Ureter (tissue), 1 donor: ENCODE results near the gene AVL9. TPM values are rescaled to one million over a fixed set of nuclear protein-coding genes. Genes with fewer than 3 reads are reported as not detected.

Experiments
- DNase-seq: peaks from one replicate; pipeline ENCODE4 v3.0.0-alpha.2; 2020; ENCODE audit warnings: low spot score
- total RNA-seq: library from RNA; stranded (reverse); gene quantifications from one replicate; pipeline ENCODE4 v1.2.4, GENCODE V29; 2023
- donor health status: DM: yes; HTN: yes; CAD: no.

The AVL9 gene
- total RNA-seq, 1 donor from 2014 or later: 61.2 TPM

DNA sequence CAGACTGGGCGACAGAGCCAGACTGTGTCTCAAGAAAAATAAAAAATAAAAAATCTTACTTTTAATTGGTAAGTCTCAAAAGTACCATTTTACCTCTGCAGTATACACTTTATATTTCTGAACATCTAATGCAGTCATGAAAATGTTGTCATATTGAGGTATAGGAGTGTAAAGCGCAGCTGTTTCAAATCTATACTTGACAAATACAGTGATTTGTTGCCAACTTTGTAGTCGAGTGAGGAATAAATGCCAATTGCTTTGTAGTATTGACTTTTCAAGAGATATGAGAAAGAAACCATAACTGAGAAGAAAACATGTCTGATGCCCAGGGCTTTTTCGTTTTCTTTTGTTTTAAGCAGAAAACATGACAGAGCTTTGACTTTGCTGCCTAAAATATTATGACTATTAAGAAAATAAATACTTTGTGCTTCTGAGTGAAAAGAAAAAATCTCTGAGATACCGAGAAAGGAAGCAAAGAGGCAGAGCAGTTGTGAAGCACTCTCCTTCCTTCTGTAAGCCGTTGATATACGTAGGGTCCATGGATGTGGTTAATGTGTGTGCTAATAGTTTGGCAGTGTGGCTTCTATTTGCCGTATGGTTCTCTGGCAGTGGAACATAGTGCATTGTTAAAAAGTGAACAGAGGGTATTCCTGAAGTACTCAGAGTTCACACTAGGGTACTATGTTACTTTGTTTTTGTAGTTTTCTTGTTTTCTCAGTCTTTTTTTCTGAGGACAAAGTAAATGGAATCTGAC is 38.2 kb downstream of the AVL9 start:
- no peak for DNase-seq

DNA sequence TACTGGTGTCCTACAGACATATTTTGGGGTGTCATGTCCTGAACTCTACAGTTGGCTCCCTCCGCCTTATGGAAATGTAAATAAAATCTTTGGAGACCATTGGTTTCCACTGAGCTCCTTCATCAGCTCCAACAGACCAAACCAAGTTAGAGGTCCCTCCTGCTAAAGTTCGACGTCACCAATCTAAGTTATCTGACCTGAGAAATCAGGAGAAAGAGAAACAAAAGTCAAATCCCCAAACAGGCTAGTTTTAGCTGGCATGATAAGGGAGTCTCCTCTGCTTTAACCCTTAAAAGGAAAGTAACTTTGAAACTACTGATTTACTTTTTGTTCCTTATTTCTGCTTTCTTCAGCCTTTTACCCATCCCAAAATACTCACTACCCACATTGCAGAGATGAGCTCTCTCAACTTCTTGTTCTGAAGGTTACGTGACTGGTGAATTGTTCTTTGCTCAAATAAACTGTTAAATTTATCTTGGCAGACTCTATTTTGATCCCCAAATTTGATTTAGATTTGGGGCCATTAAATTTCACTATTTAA is 39.9 kb downstream of the AVL9 start:
- no peak for DNase-seq

- no peak for DNase-seq
These were observed 40.7 kb downstream of the AVL9 start for GRCh38 chr7:32536016-32536415.

GRCh38 chr7:32536585-32536984 is 41.3 kb downstream of the AVL9 start:
- DNase-seq: no peak

GRCh38 chr7:32537760-32538159 is 42.5 kb downstream of the AVL9 start:
- no peak for DNase-seq

GRCh38 chr7:32539366-32539765 is 44.1 kb downstream of the AVL9 start:
- DNase-seq: no peak

- no peak for DNase-seq
These were observed 44.7 kb downstream of the AVL9 start for GRCh38 chr7:32539919-32540531.

DNA sequence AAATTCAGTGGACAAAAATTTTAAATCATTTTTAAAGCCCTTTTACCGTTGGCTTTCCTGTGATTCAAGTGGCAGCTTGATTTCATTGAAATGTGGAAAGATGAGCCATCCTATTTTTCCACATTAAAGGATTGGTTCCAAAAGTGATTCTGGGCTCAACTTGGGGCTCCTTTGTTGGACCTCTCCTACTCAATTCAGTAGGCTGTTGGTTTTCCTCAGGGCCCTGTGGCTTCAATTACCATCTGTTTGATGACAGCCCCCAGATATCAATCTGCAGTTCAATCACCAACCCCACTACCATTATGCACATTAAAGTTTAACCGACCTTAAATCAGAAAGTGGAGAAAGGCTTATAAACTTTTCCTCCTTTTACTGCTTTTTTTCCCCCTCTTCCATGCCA is 47.3 kb downstream of the AVL9 start:
- no peak for DNase-seq

DNA sequence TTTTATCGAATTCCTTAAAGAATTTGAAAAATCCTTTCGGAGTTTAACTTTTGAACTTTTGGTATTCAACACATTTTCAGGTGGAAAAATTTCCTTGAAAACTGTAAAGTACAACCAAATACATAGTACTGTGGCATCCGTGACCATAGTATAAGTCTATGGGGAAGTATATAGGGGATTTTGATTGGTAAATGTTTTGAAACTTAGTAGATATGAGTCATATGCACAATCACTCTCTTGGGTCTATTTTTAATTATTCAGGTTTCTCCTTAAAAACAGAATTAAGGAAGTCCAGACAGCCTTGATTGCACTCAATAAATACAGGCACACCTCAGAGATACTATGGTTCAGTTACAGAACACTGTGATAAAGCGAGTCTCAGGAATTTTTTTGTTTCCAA is 64.2 kb downstream of the AVL9 start:
- DNase-seq: no peak

DNA sequence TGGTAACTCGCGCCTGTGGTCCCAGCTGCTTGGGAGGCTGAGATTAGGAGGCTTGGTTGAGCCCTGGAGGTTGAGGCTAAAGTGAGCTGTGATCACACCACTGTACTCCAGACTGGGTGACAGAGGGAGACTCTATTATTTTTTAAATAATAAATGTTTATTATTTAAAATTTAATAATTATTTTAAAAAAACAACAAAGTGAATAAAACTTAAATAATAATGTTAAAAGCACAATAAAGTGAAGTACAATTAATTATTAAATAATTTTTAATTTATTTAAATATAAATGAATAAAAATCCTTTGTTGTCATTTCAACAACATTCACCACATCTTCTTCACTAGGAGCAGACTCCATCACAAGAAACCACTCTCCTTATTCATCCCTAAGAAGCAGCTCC is 64.8 kb downstream of the AVL9 start:
- DNase-seq: no peak

DNA sequence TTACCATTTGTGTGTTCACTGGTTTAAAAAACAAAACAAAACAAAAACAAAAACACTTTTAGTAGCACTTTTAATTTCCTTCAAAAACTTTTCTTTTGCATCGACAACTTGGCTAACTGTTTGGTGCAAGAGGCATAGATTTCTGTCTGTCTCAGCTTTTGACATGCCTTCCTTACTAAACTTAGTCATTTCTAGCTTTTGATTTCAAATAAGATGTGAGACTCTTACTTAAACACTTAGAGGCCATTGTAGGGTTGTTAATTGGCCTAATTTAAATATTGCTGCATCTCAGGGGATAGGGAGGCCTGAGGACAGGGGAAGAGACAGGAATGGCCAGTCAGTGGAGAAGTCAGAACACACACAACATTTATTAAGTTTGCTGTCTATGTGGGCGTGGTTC is 66.3 kb downstream of the AVL9 start:
- no peak for DNase-seq

- DNase-seq: no peak
These were observed 69.3 kb downstream of the AVL9 start for GRCh38 chr7:32564542-32564941.

GRCh38 chr7:32569388-32570289 is 74.3 kb downstream of the AVL9 start:
- DNase-seq: no peak

DNA sequence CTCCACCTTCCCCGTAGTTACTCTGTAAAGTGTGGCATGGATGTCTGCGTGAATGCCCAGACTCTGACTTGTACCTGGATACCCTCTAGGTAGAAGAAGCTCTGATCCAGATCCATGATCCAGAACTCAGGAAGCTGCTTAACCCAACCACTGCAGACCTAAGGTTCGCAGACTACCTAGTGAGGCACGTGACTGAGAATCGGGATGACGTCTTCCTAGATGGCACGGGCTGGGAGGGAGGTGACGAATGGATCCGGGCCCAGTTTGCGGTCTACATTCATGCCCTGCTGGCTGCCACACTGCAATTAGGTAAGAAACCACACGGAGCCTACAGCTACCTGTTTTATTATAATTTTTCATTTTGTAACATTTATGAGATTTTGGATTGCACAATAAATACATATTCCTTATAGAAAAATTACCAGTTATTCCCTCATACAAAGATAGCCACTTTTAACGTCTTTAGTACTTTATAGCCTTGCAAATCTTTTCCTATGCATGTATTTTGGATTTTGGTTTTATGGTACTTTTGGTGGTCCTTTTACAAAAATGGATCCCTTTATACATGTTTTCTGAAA is 77.9 kb downstream of the AVL9 start:
- no peak for DNase-seq

GRCh38 chr7:32574626-32575025 is 79.3 kb downstream of the AVL9 start:
- DNase-seq: no peak

- no peak for DNase-seq
These were observed 82.1 kb downstream of the AVL9 start for GRCh38 chr7:32577421-32577820.

DNA sequence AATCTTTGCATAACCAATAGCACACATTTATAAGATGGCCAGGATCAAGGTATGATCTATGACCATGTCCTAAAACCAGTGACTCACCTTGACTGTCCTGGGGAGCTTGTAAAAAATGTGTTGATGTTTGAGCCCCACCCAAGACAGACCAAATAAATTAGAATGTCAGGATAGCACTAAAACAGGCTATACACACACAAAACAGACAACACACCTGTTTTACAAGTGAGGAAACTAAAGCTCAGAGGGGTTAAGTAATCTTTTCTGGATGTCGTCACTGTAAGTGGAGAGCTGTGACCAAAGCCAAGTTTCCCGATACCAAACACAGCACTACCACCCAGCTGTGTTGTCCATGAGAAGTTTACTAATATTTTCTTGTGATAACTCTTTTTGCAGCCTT is 84.5 kb downstream of the AVL9 start:
- DNase-seq: no peak

GRCh38 chr7:32580646-32581045 is 85.4 kb downstream of the AVL9 start:
- no peak for DNase-seq

GRCh38 chr7:32582036-32582435 is 86.7 kb downstream of the AVL9 start:
- no peak for DNase-seq

- no peak for DNase-seq
These were observed 88.5 kb downstream of the AVL9 start for GRCh38 chr7:32583791-32584190.

- no peak for DNase-seq
These were observed 91.3 kb downstream of the AVL9 start for GRCh38 chr7:32586291-32587221.
